HepG2 (cell line): Measurements from ENCODE around the gene SLC35A2. TPM values are rescaled to one million over a fixed set of nuclear protein-coding genes. Genes with fewer than 3 reads are reported as not detected.

ENCODE experiments used
- ATAC-seq: fragments of 200-7000 bp; cut with Tn5 transposase; 3 replicates; pipeline ENCODE4 v1.9.1; 2020; ENCODE audit warnings: mild to moderate bottlenecking, moderate library complexity
- BruUV-seq: library from RNA; stranded (reverse); fragments of 400-500 nt; replicated peaks from 2 replicates; lab custom pipeline; 2021; lab: Mats Ljungman, UMichigan
- CTCF ChIA-PET: fragments of 300-600 bp; formaldehyde crosslinking; extraction: SDS; loops from one replicate; lab custom pipeline; 2021; ENCODE audit warnings: low total read pairs, inconsistent platforms, low intra/inter-chr PET ratio; lab: Yijun Ruan, JAX
- POLR2A ChIA-PET: fragments of 350-600 bp; sonication (Branson Sonifier 250); formaldehyde crosslinking; loops from one replicate; lab custom pipeline; 2020; ENCODE audit warnings: antibody characterized with exemption, inconsistent platforms; lab: Yijun Ruan, JAX
- DNase-seq: peaks from one replicate; pipeline ENCODE4 v3.0.0-alpha.2; 2015; ENCODE audit warnings: low spot score
- FAIRE-seq: peaks from 3 replicates; lab custom pipeline; 2011; peaks lifted over from hg19 to GRCh38; lab: Jason Lieb, UNC
- H2AFZ ChIP-seq: one replicate; pipeline ENCODE4 v1.6.1; 2011; ENCODE audit warnings: low read length, inconsistent platforms
- H3K27ac ChIP-seq: fragments of 300-600 bp; 3 replicates; pipeline ENCODE4 v1.8.0; 2011; ENCODE audit warnings: mixed run types, mild to moderate bottlenecking, mixed read lengths, low read length, inconsistent platforms; ENCODE audit not compliant: insufficient read depth; ENCODE audit errors: extremely low read length
- H3K27me3 ChIP-seq, 2 experiments: fragments of 200-600 bp in 1 of 2; 2 replicates in 1 of 2; 3 replicates in 1 of 2; pipeline versions ENCODE4 v1.6.0 to v1.8.0; 2011; ENCODE audit warnings: low read length in 2 of 2, mild to moderate bottlenecking in 2 of 2, moderate library complexity in 2 of 2, inconsistent platforms in 1 of 2; ENCODE audit not compliant: insufficient read depth in 2 of 2, control insufficient read depth in 1 of 2
- H3K36me3 ChIP-seq, 2 experiments: fragments of 200-600 bp in 1 of 2; replicated peaks in 1 of 2; 2 replicates in 1 of 2; 3 replicates in 1 of 2; pipeline versions ENCODE4 v1.5.1 to v1.8.0; 2011; ENCODE audit warnings: low read length in 2 of 2, inconsistent platforms in 1 of 2; ENCODE audit not compliant: insufficient read depth in 2 of 2, control insufficient read depth in 1 of 2
- H3K4me1 ChIP-seq: 2 replicates; pipeline ENCODE4 v1.5.1; 2012; ENCODE audit warnings: low read length, inconsistent platforms; ENCODE audit not compliant: insufficient read depth
- H3K4me2 ChIP-seq: 2 replicates; pipeline ENCODE4 v1.6.0; 2011; ENCODE audit warnings: low read depth, low read length, inconsistent platforms
- H3K4me3 ChIP-seq, 3 experiments: fragments of 200-600 bp in 1 of 3; sonication (generic), shearing (Covaris generic) in 1 of 3; replicated peaks in 1 of 3; 2 replicates each; pipeline ENCODE4 v1.5.1; 2011 to 2016; ENCODE audit warnings: low read length in 3 of 3, inconsistent platforms in 2 of 3, low read depth in 2 of 3, mild to moderate bottlenecking in 2 of 3, control low read depth in 1 of 3, mixed read lengths in 1 of 3; ENCODE audit not compliant: insufficient read depth in 1 of 3
- H3K79me2 ChIP-seq: one replicate; pipeline ENCODE4 v1.6.1; 2011; ENCODE audit warnings: low read length, inconsistent platforms; ENCODE audit not compliant: insufficient read depth
- H3K9ac ChIP-seq: 2 replicates; pipeline ENCODE4 v1.6.0; 2011; ENCODE audit warnings: mild to moderate bottlenecking, low read depth, low read length, inconsistent platforms; ENCODE audit not compliant: insufficient read depth
- H3K9me3 ChIP-seq: 2 replicates; pipeline ENCODE4 v1.5.1; 2012; ENCODE audit warnings: mild to moderate bottlenecking, low read length
- H4K20me1 ChIP-seq: 2 replicates; pipeline ENCODE4 v1.6.0; 2011; ENCODE audit warnings: inconsistent platforms, mild to moderate bottlenecking, low read length, moderate library complexity; ENCODE audit not compliant: insufficient read depth
- CENPT ChIP-seq: sonication (generic); formaldehyde crosslinking; IDR thresholded peaks from 2 replicates; pipeline ENCODE4 v1.8.0; 2022; ENCODE audit warnings: low read depth, mild to moderate bottlenecking, moderate library complexity, missing genetic modification reagents
- GZF1 ChIP-seq: sonication (generic); formaldehyde crosslinking; IDR thresholded peaks from 2 replicates; pipeline ENCODE4 v1.5.1; 2020; ENCODE audit warnings: mild to moderate bottlenecking, missing genetic modification reagents
- HNRNPK ChIP-seq: fragments of 200-400 bp; formaldehyde crosslinking; IDR thresholded peaks from 2 replicates; pipeline ENCODE4 v1.6.1; 2018; ENCODE audit warnings: low read length, low read depth, moderate library complexity, mild to moderate bottlenecking; ENCODE audit not compliant: poor library complexity, severe bottlenecking
- POLR2AphosphoS5 ChIP-seq: IDR thresholded peaks from 2 replicates; pipeline ENCODE4 v1.6.1; 2012; ENCODE audit warnings: low read depth, low read length
- PTBP1 ChIP-seq: fragments of 200-400 bp; formaldehyde crosslinking; IDR thresholded peaks from 2 replicates; pipeline ENCODE4 v1.6.1; 2018; ENCODE audit warnings: low read length, low read depth; ENCODE audit not compliant: poor library complexity, severe bottlenecking
- REXO4 ChIP-seq: sonication (generic); formaldehyde crosslinking; IDR thresholded peaks from 2 replicates; pipeline ENCODE4 v1.8.0; 2022; ENCODE audit warnings: missing genetic modification reagents, mild to moderate bottlenecking, borderline replicate concordance
- RFXAP ChIP-seq: sonication (generic); formaldehyde crosslinking; IDR thresholded peaks from 2 replicates; pipeline ENCODE4 v1.4.0; 2020; ENCODE audit warnings: missing genetic modification reagents, borderline replicate concordance
- TOE1 ChIP-seq: sonication (generic); formaldehyde crosslinking; IDR thresholded peaks from 2 replicates; pipeline ENCODE4 v1.4.0; 2020; ENCODE audit warnings: mild to moderate bottlenecking, missing genetic modification reagents
- ZNF121 ChIP-seq: sonication (generic); formaldehyde crosslinking; IDR thresholded peaks from 2 replicates; pipeline ENCODE4 v1.5.0; 2020; ENCODE audit warnings: mild to moderate bottlenecking, missing genetic modification reagents
- ZNF552 ChIP-seq: sonication (generic); formaldehyde crosslinking; IDR thresholded peaks from 2 replicates; pipeline ENCODE4 v1.9.0; 2022; ENCODE audit warnings: missing genetic modification reagents, mild to moderate bottlenecking, borderline replicate concordance
- ZNF605 ChIP-seq: sonication (generic); formaldehyde crosslinking; IDR thresholded peaks from 2 replicates; pipeline ENCODE4 v1.8.0; 2022; ENCODE audit warnings: mild to moderate bottlenecking, missing genetic modification reagents
- ZNF703 ChIP-seq: sonication (generic); formaldehyde crosslinking; IDR thresholded peaks from 2 replicates; pipeline ENCODE4 v1.5.1; 2020; ENCODE audit warnings: missing genetic modification reagents, mild to moderate bottlenecking, moderate library complexity, borderline replicate concordance
- ZNF709 ChIP-seq: sonication (generic); formaldehyde crosslinking; IDR thresholded peaks from 2 replicates; pipeline ENCODE4 v1.5.0; 2020; ENCODE audit warnings: mild to moderate bottlenecking, missing genetic modification reagents
- ZNF770 ChIP-seq: sonication (generic); formaldehyde crosslinking; IDR thresholded peaks from 2 replicates; pipeline ENCODE4 v1.5.0; 2020; ENCODE audit warnings: mild to moderate bottlenecking, missing genetic modification reagents
- ZSCAN12 ChIP-seq: sonication (generic); formaldehyde crosslinking; IDR thresholded peaks from 2 replicates; pipeline ENCODE4 v1.9.0; 2021; ENCODE audit warnings: mild to moderate bottlenecking, missing genetic modification reagents
- WGBS: methylation state at CpG from one replicate; pipeline ENCODE4 v1.1.6; 2017; ENCODE audit warnings: low lambda C conversion rate; 5-methylcytosine and 5-hydroxymethylcytosine counted together
- in situ Hi-C: cut with HindIII; loops from 2 replicates; pipeline ENCODE4 v1.10.0; 2017; ENCODE audit warnings: low pct_unique_long_range_greater_than_20kb; ENCODE audit not compliant: extremely low pct_ligation_motif_present
- intact Hi-C: fragments of 100-400 bp; cut with micrococcal nuclease; formaldehyde crosslinking; loops from one replicate; pipeline ENCODE4 v1.10.0; 2022; ENCODE audit not compliant: unreplicated experiment
- polyA plus RNA-seq, 8 experiments: library from polyadenylated mRNA; depleted of rRNA in 3 of 8; stranded (reverse) in 7 of 8; unstranded in 1 of 8; fragments of >200 nt; fragmentation: Illumina TruSeq in 4 of 8; extraction: Trizol in 4 of 8; gene quantifications; 2 replicates each; pipeline versions ENCODE4 v1.2.1 to v1.2.3, GENCODE V29; 2011 to 2016; ENCODE audit warnings: low read depth in 4 of 8, missing spikeins in 1 of 8, mixed read lengths in 1 of 8; ENCODE audit not compliant: insufficient read depth in 1 of 8
- total RNA-seq, 5 experiments: library from RNA; depleted of rRNA; stranded (reverse); fragments of >200 nt; fragmentation: Illumina TruSeq; extraction: Trizol; gene quantifications; 2 replicates each; pipeline ENCODE4 v1.2.3, GENCODE V29; 2016; ENCODE audit warnings: low read depth in 1 of 5
- TF ChIP-seq, protein P1 (sequence below): sonication (generic); formaldehyde crosslinking; IDR thresholded peaks from 2 replicates; pipeline ENCODE4 v1.9.0; 2021; ENCODE audit warnings: missing genetic modification reagents, borderline replicate concordance
- TF ChIP-seq, protein P2 (sequence below): sonication (generic); formaldehyde crosslinking; IDR thresholded peaks from 2 replicates; pipeline ENCODE4 v1.4.0; 2020; ENCODE audit warnings: missing genetic modification reagents, low read depth, mild to moderate bottlenecking, borderline replicate concordance

SLC35A2 gene
- total and polyA plus RNA-seq, 2 of the 13 experiments (the other 11 are each of a cell fraction or from before 2014, with no cell fraction given), result 32.1 to 40.8 TPM

- TF ChIP-seq, protein P1, sequence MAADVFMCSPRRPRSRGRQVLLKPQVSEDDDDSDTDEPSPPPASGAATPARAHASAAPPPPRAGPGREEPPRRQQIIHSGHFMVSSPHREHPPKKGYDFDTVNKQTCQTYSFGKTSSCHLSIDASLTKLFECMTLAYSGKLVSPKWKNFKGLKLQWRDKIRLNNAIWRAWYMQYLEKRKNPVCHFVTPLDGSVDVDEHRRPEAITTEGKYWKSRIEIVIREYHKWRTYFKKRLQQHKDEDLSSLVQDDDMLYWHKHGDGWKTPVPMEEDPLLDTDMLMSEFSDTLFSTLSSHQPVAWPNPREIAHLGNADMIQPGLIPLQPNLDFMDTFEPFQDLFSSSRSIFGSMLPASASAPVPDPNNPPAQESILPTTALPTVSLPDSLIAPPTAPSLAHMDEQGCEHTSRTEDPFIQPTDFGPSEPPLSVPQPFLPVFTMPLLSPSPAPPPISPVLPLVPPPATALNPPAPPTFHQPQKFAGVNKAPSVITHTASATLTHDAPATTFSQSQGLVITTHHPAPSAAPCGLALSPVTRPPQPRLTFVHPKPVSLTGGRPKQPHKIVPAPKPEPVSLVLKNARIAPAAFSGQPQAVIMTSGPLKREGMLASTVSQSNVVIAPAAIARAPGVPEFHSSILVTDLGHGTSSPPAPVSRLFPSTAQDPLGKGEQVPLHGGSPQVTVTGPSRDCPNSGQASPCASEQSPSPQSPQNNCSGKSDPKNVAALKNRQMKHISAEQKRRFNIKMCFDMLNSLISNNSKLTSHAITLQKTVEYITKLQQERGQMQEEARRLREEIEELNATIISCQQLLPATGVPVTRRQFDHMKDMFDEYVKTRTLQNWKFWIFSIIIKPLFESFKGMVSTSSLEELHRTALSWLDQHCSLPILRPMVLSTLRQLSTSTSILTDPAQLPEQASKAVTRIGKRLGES (CRISPR knock-in tag), result no peak
Observed at GRCh38 chrX:48960291-48960690, 48.8 kb upstream of the SLC35A2 start (continued).

DNA sequence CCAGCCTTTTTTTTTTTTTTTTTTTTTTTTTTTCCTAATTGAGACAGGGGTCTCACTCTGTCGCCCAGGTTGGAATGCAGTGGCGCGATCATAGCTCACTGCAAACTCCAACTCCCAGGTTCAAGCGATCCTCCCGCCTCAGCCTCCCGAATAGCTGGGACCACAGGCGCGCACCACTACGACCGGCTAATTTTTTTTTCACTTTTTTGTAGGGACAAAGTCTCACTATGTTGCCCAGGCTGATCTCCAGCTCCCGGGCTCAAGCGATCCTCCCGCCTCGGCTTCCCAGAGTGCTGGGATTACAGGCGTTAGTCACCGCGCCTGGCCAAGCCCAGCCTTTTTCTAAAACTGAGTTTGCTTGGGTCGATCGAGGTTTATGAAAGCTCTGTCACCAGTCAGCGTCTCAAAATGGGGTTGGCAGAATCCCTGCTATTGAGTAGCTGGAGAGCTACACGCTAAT, 47.2 kb upstream of the SLC35A2 start:
- H3K27ac ChIP-seq, result peak overlapping the region; percentile 98
- DNase-seq (peak; percentile 21), FAIRE-seq (no peak), ATAC-seq (peak; percentile 3)
- intact Hi-C loops, result loop anchor here (1.0 to 5.0 kb wide), 2 partner anchors 44 to 84 kb away; partner anchors contain the start of genes GRIPAP1 and TFE3
- in situ Hi-C loops, result no loop called here
- peak overlapping the region; percentile 78 for H3K9ac ChIP-seq
- ChIA-PET CTCF (no interaction called here), POLR2A (interaction anchor here (0.7 to 2.4 kb wide), 18 partner anchors 17 to 1317 kb away, joined by 3 to 11 read pairs (median 5); partner anchors contain the start of genes GPKOW, GRIPAP1, HDAC6 and PCSK1N)
- no peaks in the 10 kb centered on the region for H3K27me3 ChIP-seq
- no peaks in the 10 kb centered on the region for H4K20me1 ChIP-seq
- WGBS, result 0% methylated on average over 17 of the region's 21 CpGs
- peaks cover 0 to 8% of the 10 kb centered on the region in 2 experiments; a peak in 2 of 5 replicates for H3K36me3 ChIP-seq
- no peaks in the 10 kb centered on the region for H3K9me3 ChIP-seq
- peak overlapping the region; percentile 69 for H3K4me2 ChIP-seq
- H2AFZ ChIP-seq, result no peak overlapping the region
- peaks cover 60% of the 10 kb centered on the region for H3K4me1 ChIP-seq
- BruUV-seq, result TSS peak; percentile 73
- peaks cover 32% of the 10 kb centered on the region for H3K79me2 ChIP-seq
- H3K4me3 ChIP-seq, result peak overlapping the region; percentile 57 to 74 (median 60); a peak in 5 of 6 replicates
- TF ChIP-seq ZNF770 (CRISPR knock-in tag) (peak; percentile 85), PTBP1 (peak; percentile 59), ZNF605 (CRISPR knock-in tag) (no peak), ZNF552 (CRISPR knock-in tag) (no peak), GZF1 (CRISPR knock-in tag) (no peak), RFXAP (no peak), POLR2AphosphoS5 (0 out of 2 replicates have a peak, but pooled peaks have one; percentile 29), ZNF709 (CRISPR knock-in tag) (no peak), ZSCAN12 (CRISPR knock-in tag) (no peak), REXO4 (no peak), CENPT (CRISPR knock-in tag) (no peak), HNRNPK (no peak), ZNF703 (no peak), ZNF121 (CRISPR knock-in tag) (peak; percentile 86), TOE1 (CRISPR knock-in tag) (no peak)
- TF ChIP-seq, protein P2, sequence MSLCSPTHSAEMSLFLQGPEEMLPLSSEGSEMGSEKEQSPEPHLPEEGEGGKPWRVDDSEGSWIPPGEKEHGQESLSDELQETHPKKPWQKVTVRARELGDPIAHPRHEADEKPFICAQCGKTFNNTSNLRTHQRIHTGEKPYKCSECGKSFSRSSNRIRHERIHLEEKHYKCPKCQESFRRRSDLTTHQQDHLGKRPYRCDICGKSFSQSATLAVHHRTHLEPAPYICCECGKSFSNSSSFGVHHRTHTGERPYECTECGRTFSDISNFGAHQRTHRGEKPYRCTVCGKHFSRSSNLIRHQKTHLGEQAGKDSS (CRISPR knock-in tag), result no peak
